CD8-positive, alpha-beta memory T cell (primary cell): Measurements from ENCODE around the gene GJB1. TPM values are rescaled to one million over a fixed set of nuclear protein-coding genes. Genes with fewer than 3 reads are reported as not detected.
"Not testable (repeated sequence)": the region's sequence is repeated elsewhere in the genome, so short reads cannot be mapped to it uniquely, and the experiment has no call there.

Experiments
- CTCF ChIA-PET: fragments of 350-600 bp; sonication (Branson Sonifier 250); formaldehyde crosslinking; loops from one replicate; lab custom pipeline; 2021; ENCODE audit warnings: antibody characterized with exemption; lab: Charles Lee
- POLR2A ChIA-PET: fragments of 350-600 bp; sonication (Branson Sonifier 250); formaldehyde crosslinking; loops from one replicate; lab custom pipeline; 2021; ENCODE audit warnings: antibody characterized with exemption; lab: Charles Lee
- DNase-seq, 5 donors: peaks; one replicate each; pipeline versions ENCODE4 v3.0.0 to v3.0.0-alpha.2; 2020 to 2022; ENCODE audit warnings: mixed read lengths in 1 of 5
- H3K27ac ChIP-seq: one replicate; pipeline ENCODE4 v1.7.0; 2013; ENCODE audit warnings: low read depth, mild to moderate bottlenecking, low read length, moderate library complexity
- H3K27me3 ChIP-seq: 2 replicates; pipeline ENCODE4 v1.7.0; 2013; ENCODE audit warnings: low read length, mild to moderate bottlenecking; ENCODE audit not compliant: insufficient read depth, poor library complexity, severe bottlenecking
- H3K36me3 ChIP-seq: 2 replicates; pipeline ENCODE4 v1.7.0; 2013; ENCODE audit warnings: mild to moderate bottlenecking, low read length, moderate library complexity; ENCODE audit not compliant: insufficient read depth
- H3K4me1 ChIP-seq: 2 replicates; pipeline ENCODE4 v1.7.0; 2013; ENCODE audit warnings: mild to moderate bottlenecking, low read length, moderate library complexity; ENCODE audit not compliant: insufficient read depth
- H3K4me3 ChIP-seq: 2 replicates; pipeline ENCODE4 v1.7.0; 2013; ENCODE audit warnings: mild to moderate bottlenecking, low read length
- H3K9me3 ChIP-seq: 2 replicates; pipeline ENCODE4 v1.7.0; 2013; ENCODE audit warnings: mild to moderate bottlenecking, low read length
- H3K27ac Mint-ChIP-seq, 8 donors: one replicate each; pipeline ENCODE4 v1.8.0; 2020 to 2021; ENCODE audit warnings: mixed read lengths in 8 of 8, mild to moderate bottlenecking in 6 of 8, inconsistent platforms in 3 of 8, moderate library complexity in 3 of 8
- H3K27me3 Mint-ChIP-seq, 2 donors: one replicate each; pipeline ENCODE4 v1.8.0; 2020 to 2021; ENCODE audit warnings: mixed read lengths in 2 of 2, mild to moderate bottlenecking in 1 of 2, moderate library complexity in 1 of 2
- H3K36me3 Mint-ChIP-seq, 3 donors: one replicate each; pipeline ENCODE4 v1.8.0; 2020 to 2021; ENCODE audit warnings: mixed read lengths in 3 of 3, inconsistent platforms in 1 of 3, mild to moderate bottlenecking in 1 of 3
- H3K4me1 Mint-ChIP-seq, 3 donors: one replicate each; pipeline ENCODE4 v1.8.0; 2020 to 2021; ENCODE audit warnings: mixed read lengths in 3 of 3, inconsistent platforms in 1 of 3, mild to moderate bottlenecking in 1 of 3
- H3K4me3 Mint-ChIP-seq, 7 donors: one replicate each; pipeline ENCODE4 v1.8.0; 2020 to 2021; ENCODE audit warnings: mixed read lengths in 7 of 7, mild to moderate bottlenecking in 6 of 7, moderate library complexity in 4 of 7, inconsistent platforms in 2 of 7
- H3K9me3 Mint-ChIP-seq, 5 donors: one replicate each; pipeline ENCODE4 v1.8.0; 2020 to 2022; ENCODE audit warnings: mixed read lengths in 5 of 5, mild to moderate bottlenecking in 3 of 5, moderate library complexity in 2 of 5, inconsistent platforms in 1 of 5
- polyA plus RNA-seq: library from polyadenylated mRNA; unstranded; fragments of 300-500 nt; fragmentation: Illumina TruSeq; gene quantifications from one replicate; pipeline ENCODE4 v1.2.3, GENCODE V29; 2021
- total RNA-seq, 2 experiments: library from RNA; stranded (reverse); gene quantifications; one replicate each; pipeline ENCODE4 v1.2.3, GENCODE V29; 2021

Gene GJB1
- total and polyA plus RNA-seq, 3 experiments from 2014 or later = not detected

DNA sequence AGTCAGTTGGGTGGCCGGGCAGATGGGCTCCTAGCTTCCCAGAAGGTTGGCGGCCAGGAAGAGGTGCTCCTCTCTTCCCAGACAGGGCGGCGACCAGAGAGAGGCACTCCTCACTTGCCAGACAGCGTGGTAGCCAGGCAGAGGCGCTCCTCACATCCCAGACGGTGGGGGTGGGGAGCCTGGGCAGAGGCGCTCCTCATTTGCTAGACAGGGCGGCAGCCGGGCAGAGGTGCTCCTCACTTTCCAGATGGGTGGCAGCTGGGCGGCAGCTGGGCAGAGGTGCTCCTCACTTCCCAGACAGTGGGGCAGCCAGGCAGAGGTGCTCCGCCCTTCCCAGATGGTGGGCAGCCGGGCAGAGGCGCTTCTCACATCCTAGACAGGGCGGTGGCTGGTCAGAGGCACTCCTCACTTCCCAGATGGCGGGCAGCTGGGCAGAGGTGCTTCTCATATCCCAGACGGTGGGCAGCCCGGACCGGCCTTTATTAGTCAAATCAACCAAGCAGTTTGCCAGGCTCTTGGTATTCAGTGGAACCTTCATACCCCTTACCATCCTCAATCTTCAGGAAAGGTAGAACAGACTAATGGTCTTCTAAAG is 46.9 kb downstream of the GJB1 start:
- no peaks in the 10 kb centered on the region for H3K9me3 Mint-ChIP-seq
- POLR2A ChIA-PET = no interaction called here

DNA sequence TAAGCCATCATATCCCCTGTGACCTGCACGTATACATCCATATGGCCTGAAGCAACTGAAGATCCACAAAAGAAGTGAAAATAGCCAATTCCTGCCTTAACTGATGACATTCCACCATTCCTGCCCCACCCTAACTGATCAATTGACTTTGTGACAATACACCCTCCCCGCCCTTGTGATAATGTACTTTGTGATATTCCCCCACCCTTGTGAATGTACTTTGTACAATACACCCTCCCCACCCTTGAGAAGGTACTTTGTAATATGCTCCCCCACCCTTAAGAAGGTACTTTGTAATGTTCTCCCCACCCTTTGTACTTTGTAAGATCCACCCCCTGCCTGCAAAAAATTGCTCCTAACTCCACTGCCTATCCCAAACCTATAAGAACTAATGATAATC is 49.3 kb downstream of the GJB1 start:
- H3K27ac Mint-ChIP-seq, H3K4me3 Mint-ChIP-seq, CTCF ChIA-PET, H3K4me1 Mint-ChIP-seq, H3K27me3 ChIP-seq, H3K36me3 ChIP-seq, H3K9me3 Mint-ChIP-seq, H3K36me3 Mint-ChIP-seq, DNase-seq, POLR2A ChIA-PET, H3K4me1 ChIP-seq, H3K9me3 ChIP-seq, H3K4me3 ChIP-seq, H3K27ac ChIP-seq, H3K27me3 Mint-ChIP-seq: not testable (repeated sequence)

More for the DNA sequence above, 46.9 kb downstream of the GJB1 start:
- Histone ChIP-seq H3K4me1 (no peaks in the 10 kb centered on the region), H3K4me3 (no peak overlapping the region), H3K27ac (no peak overlapping the region), H3K9me3 (no peaks in the 10 kb centered on the region), H3K36me3 (no peaks in the 10 kb centered on the region), H3K27me3 (no peaks in the 10 kb centered on the region)
- H3K4me3 Mint-ChIP-seq = no peak overlapping the region
- DNase-seq = no peak
- H3K4me1 Mint-ChIP-seq = no peaks in the 10 kb centered on the region
- H3K27me3 Mint-ChIP-seq = peaks cover 0 to 1% of the 10 kb centered on the region in 2 donors
- no peaks in the 10 kb centered on the region for H3K36me3 Mint-ChIP-seq
- H3K27ac Mint-ChIP-seq = no peak overlapping the region
- CTCF ChIA-PET = no interaction called here

Other genes starting within 250 kb of the GJB1 start
- gene SNX12, start 154.9 kb upstream of the GJB1 start, total RNA-seq = 10 to 100 TPM; 56.5 to 60.0 TPM
- gene SNX12, start 154.9 kb upstream of the GJB1 start, polyA plus RNA-seq = 4.3 TPM
- gene FOXO4, start 127.4 kb upstream of the GJB1 start, total RNA-seq = 10 to 100 TPM; 12.8 to 13.8 TPM
- 2.8 TPM for gene FOXO4, start 127.4 kb upstream of the GJB1 start, polyA plus RNA-seq
- gene CXorf65, start 116.5 kb upstream of the GJB1 start, total RNA-seq = 10 to 100 TPM in 1 of 2 experiments, 1 to 10 TPM in 1; 9.5 to 11.0 TPM
- gene CXorf65, start 116.5 kb upstream of the GJB1 start, polyA plus RNA-seq = 4.9 TPM
- 100 to 1,000 TPM; 312 to 323 TPM for gene IL2RG, start 111.6 kb upstream of the GJB1 start, total RNA-seq
- gene IL2RG, start 111.6 kb upstream of the GJB1 start, polyA plus RNA-seq = 1,411 TPM
- gene MED12, start 104.6 kb upstream of the GJB1 start, total RNA-seq = 10 to 100 TPM; 49.3 to 61.1 TPM
- 19.0 TPM for gene MED12, start 104.6 kb upstream of the GJB1 start, polyA plus RNA-seq
- under 1 TPM; 0.46 to 0.69 TPM for gene NLGN3, start 78.4 kb upstream of the GJB1 start, total RNA-seq
- 0.16 TPM for gene NLGN3, start 78.4 kb upstream of the GJB1 start, polyA plus RNA-seq
- gene ZMYM3, start 30.9 kb downstream of the GJB1 start, total RNA-seq = 10 to 100 TPM; 16.5 to 16.7 TPM
- 7.4 TPM for gene ZMYM3, start 30.9 kb downstream of the GJB1 start, polyA plus RNA-seq
- gene NONO, start 60.4 kb downstream of the GJB1 start, total RNA-seq = 100 to 1,000 TPM; 532 to 542 TPM
- 170 TPM for gene NONO, start 60.4 kb downstream of the GJB1 start, polyA plus RNA-seq
- gene ITGB1BP2, start 78.5 kb downstream of the GJB1 start, total RNA-seq = 1 to 10 TPM; 3.7 to 3.8 TPM
- not detected for gene ITGB1BP2, start 78.5 kb downstream of the GJB1 start, polyA plus RNA-seq
- gene TAF1, start 143.1 kb downstream of the GJB1 start, total RNA-seq = 10 to 100 TPM; 34.0 to 34.7 TPM
- gene TAF1, start 143.1 kb downstream of the GJB1 start, polyA plus RNA-seq = 9.0 TPM